ENCODE data around the gene ATE1. TPM values are rescaled to one million over a fixed set of nuclear protein-coding genes. Genes with fewer than 3 reads are reported as not detected.

Gene ATE1
- total RNA-seq, 1 donor from 2014 or later: 22.6 TPM

- no peaks in the 10 kb centered on the region for H3K79me2 ChIP-seq (ENCODE audit: insufficient read depth, low read length)
- H4K20me1 ChIP-seq (ENCODE audit: insufficient read depth, low read length): peaks cover 3% of the 10 kb centered on the region
- H3K4me2 ChIP-seq (ENCODE audit: low read length): no peak overlapping the region
- H3K27ac ChIP-seq (ENCODE audit: low read depth, low read length): no peak overlapping the region
- H3K36me3 Mint-ChIP-seq (ENCODE audit: low read depth, unreplicated experiment): peaks cover 5% of the 10 kb centered on the region
- no peaks in the 10 kb centered on the region for H3K36me3 ChIP-seq (ENCODE audit: insufficient read depth, low read length)
- no peak overlapping the region for H2AFZ ChIP-seq (ENCODE audit: low read depth, low read length)
- TF ChIP-seq EZH2 (IDR thresholded peaks at IDR 0.05; ENCODE audit: insufficient read depth, low read length) (no peak), CTCF (IDR thresholded peaks at IDR 0.05; ENCODE audit: insufficient read depth, low read depth, low read length) (no peak)
- H3K27me3 Mint-ChIP-seq (ENCODE audit: low read depth, unreplicated experiment): no peaks in the 10 kb centered on the region
- no peak for DNase-seq (ENCODE audit: low read depth)
- no peaks in the 10 kb centered on the region for H3K4me1 ChIP-seq (ENCODE audit: insufficient read depth, low read length)
- no peaks in the 10 kb centered on the region for H3K9me3 ChIP-seq (ENCODE audit: insufficient read depth, low read depth, low read length)
- H3K9me3 Mint-ChIP-seq (ENCODE audit: unreplicated experiment): no peaks in the 10 kb centered on the region
- no peak overlapping the region for H3K27ac Mint-ChIP-seq (ENCODE audit: unreplicated experiment)
- no peak for FAIRE-seq
- no peak overlapping the region for H3K4me3 ChIP-seq (ENCODE audit: insufficient read depth, low read depth, low read length)
- no peak overlapping the region for H3K9ac ChIP-seq (ENCODE audit: low read length)
- H3K27me3 ChIP-seq (ENCODE audit: insufficient read depth, low read length): no peaks in the 10 kb centered on the region
- H3K4me1 Mint-ChIP-seq (ENCODE audit: low read depth, unreplicated experiment): no peaks in the 10 kb centered on the region
- no peak overlapping the region for H3K4me3 Mint-ChIP-seq (ENCODE audit: unreplicated experiment)
Observed at GRCh38 chr10:121860810-121861209, 67.0 kb downstream of the ATE1 start.

GRCh38 chr10:121854809-121855445 is 72.9 kb downstream of the ATE1 start:
- Mint-ChIP-seq H3K9me3 (ENCODE audit: unreplicated experiment) (no peaks in the 10 kb centered on the region), H3K36me3 (ENCODE audit: low read depth, unreplicated experiment) (peaks cover 7% of the 10 kb centered on the region), H3K27me3 (ENCODE audit: low read depth, unreplicated experiment) (no peaks in the 10 kb centered on the region), H3K27ac (ENCODE audit: unreplicated experiment) (no peak overlapping the region), H3K4me3 (ENCODE audit: unreplicated experiment) (no peak overlapping the region), H3K4me1 (ENCODE audit: low read depth, unreplicated experiment) (no peaks in the 10 kb centered on the region)
- Histone ChIP-seq H3K4me2 (ENCODE audit: low read length) (no peak overlapping the region), H3K9ac (ENCODE audit: low read length) (no peak overlapping the region), H3K4me1 (ENCODE audit: insufficient read depth, low read length) (no peaks in the 10 kb centered on the region), H4K20me1 (ENCODE audit: insufficient read depth, low read length) (no peaks in the 10 kb centered on the region), H3K27me3 (ENCODE audit: insufficient read depth, low read length) (no peaks in the 10 kb centered on the region), H3K27ac (ENCODE audit: low read depth, low read length) (no peak overlapping the region), H3K79me2 (ENCODE audit: insufficient read depth, low read length) (no peaks in the 10 kb centered on the region), H3K4me3 (ENCODE audit: insufficient read depth, low read depth, low read length) (no peak overlapping the region), H3K36me3 (ENCODE audit: insufficient read depth, low read length) (peaks cover 3% of the 10 kb centered on the region), H2AFZ (ENCODE audit: low read depth, low read length) (no peak overlapping the region), H3K9me3 (ENCODE audit: insufficient read depth, low read depth, low read length) (no peaks in the 10 kb centered on the region)
- FAIRE-seq (no peak), DNase-seq (ENCODE audit: low read depth) (no peak)
- TF ChIP-seq CTCF (IDR thresholded peaks at IDR 0.05; ENCODE audit: insufficient read depth, low read depth, low read length): no peak
- no peak for TF ChIP-seq EZH2 (IDR thresholded peaks at IDR 0.05; ENCODE audit: insufficient read depth, low read length)

GRCh38 chr10:121853950-121854349 is 73.9 kb downstream of the ATE1 start:
- no peaks in the 10 kb centered on the region for H3K9me3 ChIP-seq (ENCODE audit: insufficient read depth, low read depth, low read length)
- no peak overlapping the region for H2AFZ ChIP-seq (ENCODE audit: low read depth, low read length)
- H4K20me1 ChIP-seq (ENCODE audit: insufficient read depth, low read length): no peaks in the 10 kb centered on the region
- H3K9ac ChIP-seq (ENCODE audit: low read length): no peak overlapping the region
- no peaks in the 10 kb centered on the region for H3K27me3 Mint-ChIP-seq (ENCODE audit: low read depth, unreplicated experiment)
- H3K4me2 ChIP-seq (ENCODE audit: low read length): no peak overlapping the region
- DNase-seq (ENCODE audit: low read depth): no peak
- no peaks in the 10 kb centered on the region for H3K9me3 Mint-ChIP-seq (ENCODE audit: unreplicated experiment)
- TF ChIP-seq EZH2 (IDR thresholded peaks at IDR 0.05; ENCODE audit: insufficient read depth, low read length) (no peak), CTCF (IDR thresholded peaks at IDR 0.05; ENCODE audit: insufficient read depth, low read depth, low read length) (no peak)
- H3K27ac Mint-ChIP-seq (ENCODE audit: unreplicated experiment): no peak overlapping the region
- peaks cover 9% of the 10 kb centered on the region for H3K36me3 Mint-ChIP-seq (ENCODE audit: low read depth, unreplicated experiment)
- H3K4me1 Mint-ChIP-seq (ENCODE audit: low read depth, unreplicated experiment): no peaks in the 10 kb centered on the region
- H3K4me1 ChIP-seq (ENCODE audit: insufficient read depth, low read length): no peaks in the 10 kb centered on the region
- H3K4me3 Mint-ChIP-seq (ENCODE audit: unreplicated experiment): no peak overlapping the region
- H3K27ac ChIP-seq (ENCODE audit: low read depth, low read length): no peak overlapping the region
- H3K4me3 ChIP-seq (ENCODE audit: insufficient read depth, low read depth, low read length): no peak overlapping the region
- no peaks in the 10 kb centered on the region for H3K79me2 ChIP-seq (ENCODE audit: insufficient read depth, low read length)
- H3K36me3 ChIP-seq (ENCODE audit: insufficient read depth, low read length): peaks cover 6% of the 10 kb centered on the region
- FAIRE-seq: no peak
- H3K27me3 ChIP-seq (ENCODE audit: insufficient read depth, low read length): no peaks in the 10 kb centered on the region
